Kidney (tissue), 14 donors: Measurements from ENCODE around the gene LHFPL6. TPM values are rescaled to one million over a fixed set of nuclear protein-coding genes. Genes with fewer than 3 reads are reported as not detected.

ENCODE experiments used
- DNase-seq, 5 donors: peaks; one replicate each; pipeline ENCODE4 v3.0.0-alpha.2; 2013 to 2020
- FAIRE-seq: peaks from 2 replicates; lab custom pipeline; 2012; peaks lifted over from hg19 to GRCh38; lab: Jason Lieb, UNC
- H3K27ac ChIP-seq, 2 donors: one replicate each; pipeline ENCODE4 v1.7.0; 2013; ENCODE audit warnings: low read depth in 2 of 2, low read length in 2 of 2, inconsistent platforms in 1 of 2
- H3K27me3 ChIP-seq: one replicate; pipeline ENCODE4 v1.7.1; 2013; ENCODE audit warnings: low read length, inconsistent platforms; ENCODE audit not compliant: control insufficient read depth, insufficient read depth
- H3K36me3 ChIP-seq, 3 donors: one replicate each; pipeline versions ENCODE4 v1.7.0 to v1.7.1; 2013; ENCODE audit warnings: low read length in 3 of 3, control low read depth in 1 of 3, inconsistent platforms in 1 of 3; ENCODE audit not compliant: insufficient read depth in 3 of 3, control insufficient read depth in 2 of 3
- H3K4me1 ChIP-seq, 3 donors: one replicate each; pipeline versions ENCODE4 v1.7.0 to v1.7.1; 2013; ENCODE audit warnings: low read length in 3 of 3, inconsistent platforms in 1 of 3, low read depth in 1 of 3; ENCODE audit not compliant: control insufficient read depth in 2 of 3, insufficient read depth in 2 of 3
- H3K4me3 ChIP-seq, 3 donors: one replicate each; pipeline versions ENCODE4 v1.7.0 to v1.8.1; 2013; ENCODE audit warnings: low read length in 3 of 3, control low read depth in 1 of 3, inconsistent platforms in 1 of 3
- H3K9ac ChIP-seq, 3 donors: one replicate each; pipeline versions ENCODE4 v1.7.0 to v1.7.1; 2013; ENCODE audit warnings: low read length in 3 of 3, control low read depth in 1 of 3, inconsistent platforms in 1 of 3
- H3K9me3 ChIP-seq, 3 donors: one replicate each; pipeline versions ENCODE4 v1.7.0 to v1.7.1; 2013; ENCODE audit warnings: low read length in 3 of 3, control low read depth in 1 of 3, inconsistent platforms in 1 of 3; ENCODE audit not compliant: control insufficient read depth in 2 of 3, insufficient read depth in 1 of 3
- CTCF ChIP-seq: IDR thresholded peaks from 3 replicates; pipeline ENCODE4 v1.5.1; 2012; ENCODE audit warnings: mild to moderate bottlenecking, moderate library complexity, borderline replicate concordance; ENCODE audit not compliant: insufficient read depth; ENCODE audit errors: extremely low read depth
- intact Hi-C: fragments of 100-400 bp; cut with DNase I; formaldehyde crosslinking; loops from one replicate; pipeline ENCODE4 v1.11.1; 2022
- polyA plus RNA-seq: library from polyadenylated mRNA; stranded (reverse); fragments of 350-450 nt; fragmentation: Illumina TruSeq; extraction: RNeasy Lipid Tissue Mini Kit (QIAGEN cat#74804); gene quantifications from one replicate; pipeline ENCODE4 v1.2.3, GENCODE V29; 2014; ENCODE audit warnings: low read depth, low replicate concordance; ENCODE audit not compliant: insufficient read depth
- total RNA-seq: library from RNA; stranded (reverse); fragmentation: NEBNext Ultra II Directional; extraction: Animal tissue kit (Norgen Biotek cat#: 25700); gene quantifications from one replicate; pipeline ENCODE4 v1.2.1, GENCODE V29; 2021
- donor health status: control.
- donor health status: control.
- donor health status: control.
- donor health status: control.
- donor health status: control.
- donor health status: DM: yes; HTN: yes; CAD: no.
- donor health status: Normal renal cell carcinoma (clear cell type).

LHFPL6 gene
- total and polyA plus RNA-seq, 2 donors from 2014 or later, result 33.0 to 59.2 TPM

- H3K9ac ChIP-seq, result no peak overlapping the region
- TF ChIP-seq CTCF, result no peak
Observed at GRCh38 chr13:39336207-39336606, 266.8 kb downstream of the LHFPL6 start.

GRCh38 chr13:39335721-39336120, 267.3 kb downstream of the LHFPL6 start:
- intact Hi-C loops, result no loop called here
- no peak for DNase-seq
- no peak overlapping the region for H3K4me3 ChIP-seq
- no peak overlapping the region for H3K27ac ChIP-seq
- no peaks in the 10 kb centered on the region for H3K36me3 ChIP-seq
- no peaks in the 10 kb centered on the region for H3K4me1 ChIP-seq
- no peak for TF ChIP-seq CTCF
- no peak for FAIRE-seq
- no peaks in the 10 kb centered on the region for H3K27me3 ChIP-seq
- no peak overlapping the region for H3K9ac ChIP-seq
- H3K9me3 ChIP-seq, result no peaks in the 10 kb centered on the region

More at GRCh38 chr13:39336207-39336606, 266.8 kb downstream of the LHFPL6 start:
- H3K27me3 ChIP-seq, result no peaks in the 10 kb centered on the region
- no peak for DNase-seq
- H3K4me3 ChIP-seq, result no peak overlapping the region
- no peaks in the 10 kb centered on the region for H3K36me3 ChIP-seq
- FAIRE-seq, result no peak
- H3K4me1 ChIP-seq, result no peaks in the 10 kb centered on the region
- H3K9me3 ChIP-seq, result no peaks in the 10 kb centered on the region
- intact Hi-C loops, result no loop called here
- no peak overlapping the region for H3K27ac ChIP-seq

- Histone ChIP-seq H3K36me3 (no peaks in the 10 kb centered on the region), H3K4me1 (no peaks in the 10 kb centered on the region), H3K4me3 (no peak overlapping the region), H3K9ac (no peak overlapping the region), H3K27ac (no peak overlapping the region), H3K9me3 (no peaks in the 10 kb centered on the region), H3K27me3 (no peaks in the 10 kb centered on the region)
- TF ChIP-seq CTCF, result no peak
- DNase-seq (no peak), FAIRE-seq (no peak)
- intact Hi-C loops, result no loop called here
Observed at GRCh38 chr13:39330504-39330903, 272.5 kb downstream of the LHFPL6 start.

- Histone ChIP-seq H3K9ac (no peak overlapping the region), H3K27me3 (no peaks in the 10 kb centered on the region), H3K36me3 (no peaks in the 10 kb centered on the region), H3K9me3 (peaks cover 0 to 2% (median 0%) of the 10 kb centered on the region in 3 donors), H3K4me3 (no peak overlapping the region), H3K4me1 (no peaks in the 10 kb centered on the region), H3K27ac (no peak overlapping the region)
- TF ChIP-seq CTCF, result no peak
- DNase-seq (no peak), FAIRE-seq (no peak)
- intact Hi-C loops, result no loop called here
Observed at GRCh38 chr13:39329182-39329639, 273.8 kb downstream of the LHFPL6 start.
